HG03558 (cell line): ENCODE data around the gene SPAG6.

Experiments used
- ATAC-seq: cut with Tn5 transposase; IDR thresholded peaks from one replicate; pipeline ENCODE4 v1.9.1; 2021; ENCODE audit warnings: moderate number of reproducible peaks; ENCODE audit not compliant: unreplicated experiment; ENCODE audit errors: extremely low read depth

Gene SPAG6

DNA sequence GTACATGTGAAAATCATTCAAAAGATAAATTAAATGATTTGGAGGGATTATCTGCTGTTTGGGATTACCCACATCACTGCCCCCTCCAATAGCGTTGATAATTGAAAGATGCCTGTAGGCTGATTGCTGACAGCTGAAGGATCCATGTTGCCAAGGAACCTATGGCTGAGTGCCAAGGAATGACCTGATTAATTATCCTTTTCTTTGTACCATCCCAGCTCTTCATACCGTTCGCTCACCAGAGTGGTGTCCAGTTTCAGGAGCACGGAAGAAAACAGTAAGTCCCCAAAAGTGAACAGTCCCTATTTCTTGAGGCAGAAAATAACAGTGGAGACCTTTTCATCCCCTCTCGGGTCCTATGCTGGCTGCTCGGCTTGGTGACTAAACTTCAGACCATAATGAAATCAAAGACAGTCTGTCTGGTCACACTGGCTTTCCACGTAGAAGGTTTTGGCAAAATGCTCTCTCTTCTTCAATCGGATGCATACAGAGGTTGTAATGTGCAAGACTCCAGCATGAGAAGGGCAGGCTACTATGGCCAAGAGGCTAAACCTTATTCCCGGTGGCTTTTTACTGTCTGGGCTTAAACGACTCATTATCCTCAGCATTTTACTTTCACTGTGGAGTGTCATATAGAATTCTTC lies 108.8 kb downstream of the SPAG6 start:
- ATAC-seq, result no peak

DNA sequence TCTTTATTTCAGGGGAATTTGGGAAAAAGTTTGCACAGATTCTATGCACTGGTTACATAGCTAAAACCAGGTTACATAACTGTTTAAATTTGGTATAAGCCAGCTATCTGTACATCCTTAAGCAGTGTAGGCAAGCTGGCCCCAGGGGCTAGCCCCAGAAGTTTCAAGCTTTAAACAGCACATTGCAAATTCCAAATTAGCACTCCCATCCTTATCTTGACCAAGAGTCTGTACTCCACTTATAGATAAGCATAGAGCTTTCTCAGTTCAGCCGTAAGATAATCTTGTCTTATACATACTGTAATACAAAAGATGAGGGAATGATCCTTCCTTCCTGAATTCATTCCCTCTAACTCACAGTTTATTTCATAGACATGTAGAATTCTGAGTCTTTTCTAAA lies 109.3 kb downstream of the SPAG6 start:
- ATAC-seq, result no peak

DNA sequence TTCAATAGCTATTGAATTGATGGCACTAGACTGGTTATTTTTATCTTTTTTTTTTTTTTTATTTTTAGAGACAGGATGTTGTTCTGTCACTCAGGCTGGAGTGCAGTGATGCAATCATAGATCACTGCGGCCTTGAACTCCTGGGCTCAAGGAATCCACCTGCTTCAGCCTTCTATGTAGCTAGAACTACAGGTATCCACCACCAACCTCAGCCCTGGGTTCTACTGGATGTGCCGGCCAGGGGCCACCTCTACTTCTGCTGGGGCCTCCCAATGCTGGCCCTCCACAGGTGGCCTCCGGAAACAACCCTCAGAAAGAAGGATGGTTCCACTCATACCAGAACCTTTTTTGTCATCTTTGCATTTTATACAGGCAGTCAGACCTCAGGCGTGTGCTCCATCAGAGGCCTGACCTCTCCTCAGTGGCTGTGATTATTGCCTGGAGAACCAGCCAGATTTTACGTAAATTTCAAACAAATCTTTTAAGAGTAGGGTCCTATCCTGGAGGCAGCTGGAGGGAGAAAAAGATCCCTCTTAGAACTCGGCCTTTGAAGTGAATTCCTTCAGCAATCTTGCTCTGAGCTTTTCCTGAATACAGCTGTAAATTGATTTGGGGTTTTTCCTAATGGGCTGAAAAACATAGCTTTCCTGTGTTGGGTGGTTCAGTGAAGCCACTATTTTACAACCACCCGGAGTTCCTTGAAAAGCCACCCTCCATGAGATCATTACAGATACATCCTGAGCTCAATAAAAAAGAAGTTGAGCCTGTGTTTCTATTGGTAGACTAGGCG lies 110.0 kb downstream of the SPAG6 start:
- ATAC-seq, result no peak

DNA sequence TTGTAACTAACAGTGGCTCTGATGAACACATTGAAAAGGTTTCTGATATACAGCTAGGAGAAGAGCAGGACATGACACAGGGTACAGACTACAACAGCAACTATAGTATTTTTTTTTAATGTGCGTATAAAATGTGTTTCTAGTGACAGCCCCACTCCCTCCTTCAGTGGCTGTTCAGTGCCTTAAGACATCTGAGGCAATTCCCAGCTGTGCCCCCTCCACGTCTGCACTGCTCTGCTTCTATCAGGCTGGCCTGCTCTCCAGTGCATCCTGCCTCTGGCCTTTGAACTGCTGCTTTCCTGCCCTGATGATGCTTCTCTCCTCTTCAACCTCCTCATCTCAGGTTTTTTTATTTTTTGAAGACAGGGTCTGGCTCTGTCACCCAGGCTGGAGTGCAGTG lies 111.2 kb downstream of the SPAG6 start:
- no peak for ATAC-seq

DNA sequence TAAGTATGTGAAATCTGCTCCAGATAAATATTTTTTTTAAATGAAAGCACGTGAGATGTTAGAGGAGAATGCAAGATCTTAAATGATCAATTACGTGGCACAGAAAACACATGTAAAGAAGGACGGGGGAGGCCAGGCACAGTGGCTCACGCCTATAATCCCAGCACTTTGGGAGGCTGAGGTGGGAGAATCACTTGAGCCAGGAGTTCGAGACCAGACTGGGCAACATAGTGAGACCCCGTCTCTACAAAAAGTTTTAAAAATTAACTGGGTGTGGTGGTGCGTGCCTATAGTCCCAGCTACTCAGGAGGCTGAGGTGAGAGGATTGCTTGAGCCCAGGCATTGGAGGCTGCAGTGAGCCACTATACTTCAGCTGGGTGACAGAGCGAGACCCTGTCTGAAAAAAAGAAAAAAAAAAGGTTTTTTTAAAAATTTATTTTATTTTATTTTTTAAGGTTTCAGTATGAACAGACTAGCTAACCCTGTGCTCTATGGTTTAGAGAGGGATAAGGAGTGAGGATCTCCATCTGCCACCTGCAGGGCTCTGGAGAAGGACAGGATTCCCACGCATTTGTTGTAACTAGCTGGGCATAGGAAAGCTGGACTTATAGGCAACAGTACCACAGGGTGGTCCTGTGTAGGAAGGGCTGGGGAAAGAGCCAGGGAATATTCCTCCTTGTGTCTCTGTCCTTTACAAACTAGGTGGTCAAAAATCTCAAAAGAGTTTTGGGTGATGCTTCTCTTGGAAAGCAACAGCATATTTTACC lies 113.2 kb downstream of the SPAG6 start:
- ATAC-seq, result no peak

DNA sequence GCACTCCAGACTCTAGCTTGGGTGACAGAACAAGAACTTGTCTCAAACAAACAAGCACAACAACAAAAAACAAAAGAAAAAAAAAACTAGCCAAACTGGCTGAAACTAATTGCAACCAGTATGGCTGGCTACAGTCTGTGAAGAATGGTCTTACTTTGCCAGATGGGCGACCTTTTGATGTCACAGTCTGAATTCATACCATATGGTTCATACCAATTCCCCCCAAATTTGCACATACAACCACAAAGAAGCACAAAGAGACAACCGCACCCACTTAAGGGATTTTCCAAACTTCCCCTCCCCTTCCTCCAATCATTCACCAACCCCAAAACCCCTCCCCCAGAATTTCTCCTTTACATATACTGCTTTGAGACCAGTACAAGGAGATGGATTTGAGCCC lies 114.2 kb downstream of the SPAG6 start:
- no peak for ATAC-seq

DNA sequence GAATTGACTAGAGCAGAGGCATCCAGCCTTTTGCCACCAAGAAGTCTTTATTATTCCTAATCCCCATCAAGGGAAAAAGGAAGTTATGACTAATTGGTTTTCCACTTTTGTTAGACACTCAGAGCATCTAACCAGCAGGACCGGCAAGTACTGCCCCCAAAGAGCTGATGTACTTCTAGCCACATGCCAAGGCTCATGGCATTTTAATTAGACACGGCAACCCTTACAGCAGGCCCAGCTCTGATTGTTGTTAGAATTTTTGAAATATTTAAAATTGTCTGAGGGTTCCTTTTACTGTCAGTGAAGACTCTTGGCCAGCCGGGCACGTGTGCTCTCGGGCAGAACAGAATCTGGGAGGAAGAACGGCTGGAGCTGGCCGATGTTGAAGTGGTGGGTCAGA lies 114.8 kb downstream of the SPAG6 start:
- ATAC-seq, result no peak

DNA sequence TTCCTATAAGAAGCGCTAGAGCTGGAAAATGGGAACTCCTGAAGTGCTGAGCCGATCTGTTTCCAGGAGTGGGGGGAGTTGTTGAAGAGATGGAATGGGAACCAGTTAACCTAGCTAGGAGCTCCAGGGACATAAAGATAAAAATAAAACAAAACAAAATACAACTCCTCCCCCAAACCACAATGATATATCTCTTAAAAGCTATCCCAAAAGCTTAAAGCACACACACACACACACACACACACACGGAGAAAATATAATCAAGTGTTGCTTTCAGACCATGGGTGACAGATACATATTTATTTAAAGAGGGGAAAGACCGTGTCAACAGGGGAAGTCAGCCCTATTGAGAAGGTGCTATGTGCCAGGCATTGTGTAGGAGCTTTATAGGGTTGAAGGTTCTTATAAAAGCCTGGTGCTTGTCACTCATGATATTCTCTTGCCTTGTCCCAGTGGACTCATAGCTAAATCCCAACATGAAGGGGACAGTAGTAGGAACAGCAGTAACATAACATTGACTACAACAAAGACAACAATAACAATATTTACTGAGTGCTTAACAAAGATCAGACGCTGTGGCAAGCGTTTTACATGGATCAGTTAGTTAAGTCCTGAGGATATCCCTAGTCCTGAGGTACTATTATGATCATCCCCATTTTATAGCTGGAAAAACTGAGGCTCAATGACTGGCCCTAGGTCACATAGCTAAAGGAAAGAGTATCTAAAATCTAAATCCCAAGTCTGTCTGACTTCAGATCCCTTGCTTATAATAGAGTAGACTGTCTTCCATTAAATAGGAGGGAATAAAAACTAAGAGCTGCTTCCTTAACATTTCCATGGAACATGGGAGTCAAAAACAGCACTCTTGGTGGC lies 115.5 kb downstream of the SPAG6 start:
- no peak for ATAC-seq

DNA sequence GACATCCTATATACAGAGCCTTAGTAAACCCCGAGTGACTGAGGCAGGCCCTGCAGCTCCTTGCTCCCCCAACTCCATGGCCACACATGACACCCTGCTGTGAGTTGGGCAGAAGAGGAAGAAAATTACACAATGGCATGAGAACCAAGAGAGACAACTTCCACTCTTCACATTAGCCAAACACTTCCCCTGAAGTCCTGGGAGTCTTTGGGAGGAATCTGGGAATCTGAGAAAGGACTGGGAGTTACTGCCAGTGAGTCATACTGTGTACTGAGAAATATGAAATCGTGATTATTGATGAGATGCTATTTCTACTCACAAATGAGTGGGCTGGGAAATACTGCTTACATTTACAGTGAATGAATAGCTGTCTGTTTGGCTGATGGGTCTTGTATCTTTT lies 116.6 kb downstream of the SPAG6 start:
- no peak for ATAC-seq

DNA sequence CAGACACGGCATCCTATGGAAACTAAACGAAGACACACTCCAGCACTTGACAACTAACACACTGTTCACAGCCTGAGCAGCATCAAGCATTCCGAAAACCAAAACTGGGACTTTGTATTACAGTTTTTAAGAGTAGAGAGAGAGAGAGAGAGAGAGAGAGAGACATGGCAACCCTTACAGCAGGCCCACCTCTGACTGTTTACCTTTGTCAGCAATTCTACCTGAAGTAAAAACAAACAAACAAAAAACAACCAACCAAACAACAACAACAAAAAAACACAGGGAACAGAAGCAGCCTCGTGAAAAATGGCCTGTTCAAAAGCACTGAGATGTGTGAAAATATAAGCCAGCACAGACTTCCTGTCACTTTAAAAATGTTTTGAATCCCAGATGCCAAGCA lies 118.0 kb downstream of the SPAG6 start:
- ATAC-seq, result no peak

DNA sequence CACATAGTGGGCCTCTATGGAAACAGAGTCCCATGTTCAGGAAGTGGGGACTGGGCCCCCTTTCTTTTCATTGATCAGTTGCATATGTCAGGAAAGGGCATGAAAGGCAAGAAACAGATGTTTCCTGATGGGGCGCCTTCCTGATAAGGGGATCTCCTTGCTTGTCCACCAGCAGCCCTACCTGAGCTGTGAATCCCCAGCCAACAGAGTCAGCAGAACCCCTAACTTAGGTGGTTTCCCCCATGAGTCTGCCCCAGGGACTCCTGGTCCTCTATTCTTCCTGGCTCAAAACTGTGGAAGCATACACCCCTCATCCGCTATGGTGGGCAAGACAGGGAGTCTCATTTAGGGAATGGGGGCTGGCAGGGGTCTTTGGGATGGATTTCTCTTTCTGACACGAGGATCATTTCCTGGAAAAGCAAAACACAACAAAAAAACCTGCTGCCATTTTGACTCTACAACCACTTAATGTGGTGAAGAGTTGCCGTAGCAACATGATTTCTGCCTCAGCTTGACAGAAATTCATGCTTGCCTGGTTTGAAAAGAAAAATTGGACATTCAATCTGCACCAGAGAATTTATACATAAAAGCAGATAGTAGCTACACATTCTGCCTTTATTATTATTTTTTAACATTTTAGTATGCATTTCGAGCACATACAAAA lies 119.8 kb downstream of the SPAG6 start:
- ATAC-seq, result no peak

DNA sequence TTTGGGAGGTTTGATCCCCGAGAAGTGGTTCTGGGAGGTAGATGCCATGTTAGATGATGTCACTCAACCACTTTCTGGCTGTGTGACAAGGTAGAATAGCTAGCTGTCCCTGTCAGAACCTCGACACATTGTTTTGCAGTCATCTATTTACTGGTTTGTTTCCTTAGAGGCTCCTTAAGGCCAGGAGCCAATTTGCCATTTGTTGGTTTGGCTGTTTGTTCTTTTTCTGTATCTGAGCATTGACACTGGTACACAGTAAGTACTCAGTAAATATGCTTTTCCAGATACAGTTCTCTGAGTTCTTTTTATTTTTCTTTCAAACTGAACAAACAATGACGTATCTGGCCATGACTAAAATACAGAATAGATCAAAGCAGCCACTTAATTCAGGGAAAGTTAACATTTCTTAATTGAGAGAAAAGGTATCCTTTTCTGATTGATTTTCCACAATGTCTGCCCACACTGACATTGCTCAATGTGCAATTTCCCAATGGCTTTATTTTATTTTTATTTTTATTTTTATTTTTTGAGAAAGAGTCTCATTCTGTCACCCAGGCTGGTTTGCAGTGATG lies 121.6 kb downstream of the SPAG6 start:
- ATAC-seq, result no peak
